Left lung (tissue), 10 donors: ENCODE data around the gene TP53I13. TPM values are rescaled to one million over a fixed set of nuclear protein-coding genes. Genes with fewer than 3 reads are reported as not detected.

Experiments
- ATAC-seq: fragments of 200-7000 bp; cut with Tn5 transposase; one replicate; pipeline ENCODE4 v1.9.1; 2020; ENCODE audit warnings: moderate library complexity
- DNase-seq, 4 donors: peaks; one replicate each; pipeline ENCODE4 v3.0.0-alpha.2; 2013 to 2020
- H3K27ac ChIP-seq, 2 donors: fragments of 200-600 bp; sonication (generic) in 1 of 2; one replicate each; pipeline versions ENCODE4 v1.5.0 to v1.8.0; 2020 to 2021
- H3K27me3 ChIP-seq, 2 donors: fragments of 200-600 bp; sonication (generic) in 1 of 2; one replicate each; pipeline versions ENCODE4 v1.5.0 to v1.8.0; 2020 to 2021
- H3K36me3 ChIP-seq, 2 donors: fragments of 200-600 bp; sonication (generic) in 1 of 2; one replicate each; pipeline versions ENCODE4 v1.5.0 to v1.8.0; 2020 to 2021
- H3K4me1 ChIP-seq, 2 donors: fragments of 200-600 bp; one replicate each; pipeline ENCODE4 v1.8.0; 2021
- H3K4me3 ChIP-seq, 2 donors: fragments of 200-600 bp; sonication (generic) in 1 of 2; one replicate each; pipeline versions ENCODE4 v1.5.0 to v1.8.0; 2020 to 2021; ENCODE audit warnings: mild to moderate bottlenecking in 1 of 2
- H3K9me3 ChIP-seq, 2 donors: fragments of 200-600 bp; sonication (generic) in 1 of 2; one replicate each; pipeline versions ENCODE4 v1.5.0 to v1.8.0; 2020 to 2021
- CTCF ChIP-seq, 2 donors: fragments of 200-600 bp; sonication (generic) in 1 of 2; IDR thresholded peaks; one replicate each; pipeline versions ENCODE4 v1.5.0 to v1.8.0; 2021; ENCODE audit warnings: antibody characterized with exemption in 2 of 2
- intact Hi-C, 2 donors: fragments of 100-400 bp; cut with DNase I; formaldehyde crosslinking; loops; one replicate each; pipeline versions ENCODE4 v1.11.2 to v1.14.2; 2022
- polyA plus RNA-seq, 6 donors: library from polyadenylated mRNA; unstranded; fragments of 120-200 nt; gene quantifications; one replicate each; pipeline ENCODE4 v1.2.1, GENCODE V29; 2013; ENCODE audit not compliant: insufficient read length in 6 of 6
- total RNA-seq, 2 donors: library from RNA; stranded (reverse); fragmentation: NEBNext Ultra II Directional; extraction: Animal tissue kit (Norgen Biotek cat#: 25700); gene quantifications; one replicate each; pipeline ENCODE4 v1.2.1, GENCODE V29; 2021
- donor health status: DM: no; HTN: yes; CAD: no.
- donor health status: DM: no; HTN: no; CAD: no.

TP53I13 gene
- total and polyA plus RNA-seq, 8 donors, result 24.8 to 58.5 (median 32.5) TPM

- Histone ChIP-seq H3K36me3 (peaks cover 0 to 5% of the 10 kb centered on the region in 2 donors), H3K4me1 (peaks cover 7 to 65% of the 10 kb centered on the region in 2 donors), H3K27me3 (peaks cover 0 to 11% of the 10 kb centered on the region in 2 donors), H3K4me3 (peak within 1 kb of the TSS; percentile 58 to 72), H3K9me3 (no peaks in the 10 kb centered on the region), H3K27ac (peak within 1 kb of the TSS; percentile 81 to 87)
- no peak for TF ChIP-seq CTCF (IDR thresholded peaks at IDR 0.05)
- ATAC-seq (peak; percentile 64), DNase-seq (peak; percentile 47 to 93 (median 72))
- intact Hi-C loops, result no loop called here
These were observed 1.8 kb upstream of the TP53I13 start, which contains the start of gene ABHD15 for GRCh38 chr17:29566473-29567303. Gene ABHD15 (minus strand): TSS chr17:29567037. CDS start chr17:29566966, 71 bp downstream.

- no peaks in the 10 kb centered on the region for H3K9me3 ChIP-seq
- peaks cover 0 to 5% of the 10 kb centered on the region in 2 donors for H3K36me3 ChIP-seq
- intact Hi-C loops, result no loop called here
- ATAC-seq, result peak; percentile 3
- H3K4me1 ChIP-seq, result peaks cover 10 to 65% of the 10 kb centered on the region in 2 donors
- no peak for TF ChIP-seq CTCF (IDR thresholded peaks at IDR 0.05)
- no peak for DNase-seq
- H3K4me3 ChIP-seq, result peak overlapping the region; percentile 58 to 72
- H3K27ac ChIP-seq, result peak overlapping the region; percentile 81 to 87
- H3K27me3 ChIP-seq, result peaks cover 0 to 11% of the 10 kb centered on the region in 2 donors
These were observed 1.3 kb upstream of the TP53I13 start for GRCh38 chr17:29567304-29567553.

- peak; percentile 33 to 41 for TF ChIP-seq CTCF (IDR thresholded peaks at IDR 0.05)
- Histone ChIP-seq H3K9me3 (no peaks in the 10 kb centered on the region), H3K4me3 (peak overlapping the region; percentile 58 to 72), H3K4me1 (peaks cover 12 to 65% of the 10 kb centered on the region in 2 donors), H3K27ac (peak overlapping the region; percentile 81 to 87), H3K27me3 (peaks cover 0 to 11% of the 10 kb centered on the region in 2 donors), H3K36me3 (peaks cover 0 to 2% of the 10 kb centered on the region in 2 donors)
- peak; percentile 38 to 90 (median 70) for DNase-seq
- ATAC-seq, result peak; percentile 59
- intact Hi-C loops, result no loop called here
These were observed 759 bp upstream of the TP53I13 start for GRCh38 chr17:29567554-29568330.

GRCh38 chr17:29569245-29569950, 897 bp downstream of the TP53I13 start:
- peaks cover 10 to 65% of the 10 kb centered on the region in 2 donors for H3K4me1 ChIP-seq
- ATAC-seq, result no peak
- no peak for TF ChIP-seq CTCF (IDR thresholded peaks at IDR 0.05)
- peak overlapping the region; percentile 58 to 72 for H3K4me3 ChIP-seq
- intact Hi-C loops, result no loop called here
- DNase-seq, result peak in 1 of 4 donors; percentile 61
- H3K36me3 ChIP-seq, result peaks cover 0 to 14% of the 10 kb centered on the region in 2 donors
- no peaks in the 10 kb centered on the region for H3K9me3 ChIP-seq
- peak overlapping the region; percentile 78 to 87 for H3K27ac ChIP-seq
- H3K27me3 ChIP-seq, result peaks cover 0 to 11% of the 10 kb centered on the region in 2 donors
